SK-N-SH (cell line): ENCODE measurements around the gene PPID. TPM values are rescaled to one million over a fixed set of nuclear protein-coding genes. Genes with fewer than 3 reads are reported as not detected.

ENCODE experiments used
- CTCF ChIA-PET: fragments of 300-600, 350-600 bp; formaldehyde crosslinking; extraction: SDS; loops from one replicate; lab custom pipeline; 2021; lab: Yijun Ruan, JAX
- POLR2A ChIA-PET: fragments of 350-600 bp; sonication (Branson Sonifier 250); formaldehyde crosslinking; extraction: SDS; loops from one replicate; lab custom pipeline; 2020; ENCODE audit warnings: antibody characterized with exemption, inconsistent platforms; lab: Yijun Ruan, JAX
- DNase-seq: peaks from one replicate; pipeline ENCODE4 v3.0.0; 2012
- H2AFZ ChIP-seq: fragments of 200-600 bp; sonication (generic); 2 replicates; pipeline ENCODE4 v1.8.1; 2016; ENCODE audit warnings: antibody characterized with exemption, mild to moderate bottlenecking, low read depth
- H3F3A ChIP-seq: fragments of 200-600 bp; sonication (generic); replicated peaks from 2 replicates; pipeline ENCODE3; 2016; ENCODE audit warnings: antibody characterized with exemption, mild to moderate bottlenecking; ENCODE audit not compliant: insufficient read depth
- H3K27ac ChIP-seq, 2 experiments: fragments of 200-500 bp in 1 of 2; fragments of 200-600 bp in 1 of 2; sonication (Bioruptor generic) in 1 of 2; sonication (generic), shearing (Covaris generic) in 1 of 2; 2 replicates each; pipeline versions ENCODE4 v1.5.1 to v1.6.1; 2014 to 2016; ENCODE audit warnings: low read depth in 2 of 2, inconsistent platforms in 1 of 2, low read length in 1 of 2, mild to moderate bottlenecking in 1 of 2, mixed read lengths in 1 of 2
- H3K27me3 ChIP-seq: fragments of 200-600 bp; sonication (generic), shearing (Covaris generic); 2 replicates; pipeline ENCODE4 v1.6.1; 2016; ENCODE audit warnings: mixed run types; ENCODE audit not compliant: insufficient read depth
- H3K36me3 ChIP-seq, 2 experiments: fragments of 200-500 bp in 1 of 2; fragments of 200-600 bp in 1 of 2; sonication (Bioruptor generic) in 1 of 2; sonication (generic) in 1 of 2; replicated peaks in 1 of 2; 2 replicates each; pipeline versions ENCODE3 to v1.5.1; 2014 to 2016; ENCODE audit warnings: low read length in 1 of 2, mild to moderate bottlenecking in 1 of 2; ENCODE audit not compliant: insufficient read depth in 2 of 2, control insufficient read depth in 1 of 2
- H3K4me1 ChIP-seq, 2 experiments: fragments of 200-500 bp in 1 of 2; fragments of 200-600 bp in 1 of 2; sonication (Bioruptor generic) in 1 of 2; sonication (generic), shearing (Covaris generic) in 1 of 2; 2 replicates each; pipeline versions ENCODE4 v1.5.1 to v1.6.1; 2014 to 2016; ENCODE audit warnings: low read depth in 1 of 2, low read length in 1 of 2, mixed run types in 1 of 2; ENCODE audit not compliant: insufficient read depth in 2 of 2, control insufficient read depth in 1 of 2
- H3K4me2 ChIP-seq: fragments of 200-600 bp; sonication (generic), shearing (Covaris generic); 2 replicates; pipeline ENCODE4 v1.6.1; 2017; ENCODE audit warnings: mixed run types
- H3K4me3 ChIP-seq, 2 experiments: fragments of 200-500 bp in 1 of 2; fragments of 200-600 bp in 1 of 2; sonication (Bioruptor generic) in 1 of 2; sonication (generic), shearing (Covaris generic) in 1 of 2; 2 replicates each; pipeline versions ENCODE4 v1.5.1 to v1.8.1; 2014 to 2016; ENCODE audit warnings: low read depth in 2 of 2, inconsistent platforms in 1 of 2, low read length in 1 of 2, mild to moderate bottlenecking in 1 of 2, mixed read lengths in 1 of 2, moderate library complexity in 1 of 2
- H3K79me2 ChIP-seq: fragments of 200-600 bp; sonication (generic); 2 replicates; pipeline ENCODE4 v1.8.1; 2017; ENCODE audit warnings: mild to moderate bottlenecking; ENCODE audit not compliant: insufficient read depth
- H3K9ac ChIP-seq: fragments of 200-600 bp; sonication (generic); 2 replicates; pipeline ENCODE4 v1.6.1; 2017; ENCODE audit warnings: mixed run types
- H3K9me2 ChIP-seq: fragments of 200-600 bp; sonication (generic); 2 replicates; pipeline ENCODE4 v1.6.1; 2017; ENCODE audit warnings: mixed run types
- H3K9me3 ChIP-seq: fragments of 200-600 bp; sonication (generic); 2 replicates; pipeline ENCODE4 v1.6.1; 2017; ENCODE audit warnings: mixed run types, mild to moderate bottlenecking, moderate library complexity
- H4K20me1 ChIP-seq: fragments of 200-600 bp; sonication (generic); 2 replicates; pipeline ENCODE4 v1.6.1; 2017; ENCODE audit warnings: mild to moderate bottlenecking, mixed run types; ENCODE audit not compliant: insufficient read depth
- CHD2 ChIP-seq: fragments of 150-350 bp; IDR thresholded peaks from 2 replicates; pipeline ENCODE4 v1.6.1; 2018; ENCODE audit warnings: low read length; ENCODE audit not compliant: partially characterized antibody
- FOSL2 ChIP-seq: IDR thresholded peaks from 2 replicates; pipeline ENCODE4 v1.4.0; 2012; ENCODE audit warnings: low read depth, mild to moderate bottlenecking, moderate library complexity, borderline replicate concordance
- GATA2 ChIP-seq: sonication (generic); formaldehyde crosslinking; IDR thresholded peaks from 2 replicates; pipeline ENCODE4 v1.5.0; 2020; ENCODE audit warnings: mild to moderate bottlenecking, missing genetic modification reagents
- JUND ChIP-seq: IDR thresholded peaks from 2 replicates; pipeline ENCODE4 v1.4.0; 2012
- MEF2A ChIP-seq: IDR thresholded peaks from 2 replicates; pipeline ENCODE4 v1.4.0; 2012; ENCODE audit warnings: low read depth, borderline replicate concordance
- NRF1 ChIP-seq: IDR thresholded peaks from 2 replicates; pipeline ENCODE4 v1.6.1; 2012; ENCODE audit warnings: low read depth, mild to moderate bottlenecking, low read length
- POLR2AphosphoS5 ChIP-seq: IDR thresholded peaks from 2 replicates; pipeline ENCODE4 v1.6.1; 2012; ENCODE audit warnings: low read depth, low read length
- RCOR1 ChIP-seq: fragments of 150-350 bp; IDR thresholded peaks from 2 replicates; pipeline ENCODE4 v1.6.1; 2017; ENCODE audit warnings: antibody characterized with exemption, low read length
- RFX5 ChIP-seq: IDR thresholded peaks from 2 replicates; pipeline ENCODE4 v1.6.1; 2012; ENCODE audit warnings: mild to moderate bottlenecking, improper control_type of control experiment, low read length
- SIN3A ChIP-seq: IDR thresholded peaks from 2 replicates; pipeline ENCODE4 v1.6.1; 2012; ENCODE audit warnings: low read depth, mild to moderate bottlenecking, low read length, moderate library complexity, borderline replicate concordance
- SMC3 ChIP-seq: IDR thresholded peaks from 2 replicates; pipeline ENCODE4 v1.6.1; 2012; ENCODE audit warnings: low read depth, low read length, improper control_type of control experiment
- TCF12 ChIP-seq: IDR thresholded peaks from 2 replicates; pipeline ENCODE4 v1.4.0; 2012
- TEAD4 ChIP-seq: IDR thresholded peaks from 2 replicates; pipeline ENCODE4 v1.4.0; 2012; ENCODE audit warnings: mild to moderate bottlenecking, borderline replicate concordance; ENCODE audit not compliant: insufficient read depth
- WGBS: methylation state at CpG from one replicate; pipeline ENCODE4 v1.1.6; 2017; ENCODE audit warnings: low lambda C conversion rate; 5-methylcytosine and 5-hydroxymethylcytosine counted together
- polyA plus RNA-seq, 3 experiments: library from polyadenylated mRNA; depleted of rRNA; stranded (reverse); fragments of >200 nt; gene quantifications; 2 replicates each; pipeline ENCODE4 v1.2.3, GENCODE V29; 2012
- TF ChIP-seq, protein P1 (sequence below): fragments of 150-350 bp; IDR thresholded peaks from 2 replicates; pipeline ENCODE4 v1.6.1; 2017; ENCODE audit warnings: antibody characterized with exemption, low read length, low read depth, borderline replicate concordance
- TF ChIP-seq, protein P2 (sequence below): IDR thresholded peaks from 2 replicates; pipeline ENCODE4 v1.6.1; 2012; ENCODE audit warnings: mild to moderate bottlenecking, low read depth, low read length, moderate library complexity

Gene PPID
- polyA plus RNA-seq, 1 of the 3 experiments (the other 2 are of a cell fraction), result 20.2 TPM

DNA sequence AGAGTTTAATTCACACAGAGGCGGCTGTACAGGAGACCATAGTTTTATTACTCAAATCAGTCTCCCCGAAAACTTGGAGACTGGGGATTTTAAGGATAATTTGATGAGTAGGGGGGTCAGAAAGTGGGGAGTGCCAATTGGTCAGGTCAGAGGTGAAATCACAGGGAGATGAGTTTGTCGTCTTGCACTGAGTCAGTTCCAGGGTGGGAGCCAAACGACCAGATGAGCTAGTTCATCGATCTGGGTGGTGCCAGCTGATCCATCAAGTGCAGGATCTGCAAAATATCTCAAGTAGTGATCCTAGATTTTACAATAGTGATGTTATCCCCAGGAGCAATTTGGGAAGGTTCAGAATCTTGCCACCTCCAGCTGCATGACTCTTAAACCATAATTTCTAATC, 47.1 kb downstream of the PPID start:
- 69% methylated on average over 5 of the region's 5 CpGs for WGBS
- Histone ChIP-seq H3K9ac (no peak overlapping the region), H3K36me3 (no peaks in the 10 kb centered on the region), H3K4me3 (no peak overlapping the region), H3K4me2 (no peak overlapping the region), H3K79me2 (peaks cover 11% of the 10 kb centered on the region; the same call in 1 of the 2 replicates), H3K4me1 (peaks cover 0 to 7% of the 10 kb centered on the region in 2 experiments; a peak in 2 of 4 replicates), H3F3A (peaks cover 1% of the 10 kb centered on the region), H4K20me1 (no peaks in the 10 kb centered on the region), H3K9me2 (no peaks in the 10 kb centered on the region), H3K9me3 (no peaks in the 10 kb centered on the region), H2AFZ (no peak overlapping the region), H3K27me3 (no peaks in the 10 kb centered on the region), H3K27ac (no peak overlapping the region)
- no peak for DNase-seq
- ChIA-PET POLR2A (no interaction called here), CTCF (no interaction called here)
- no peak for TF ChIP-seq GATA2 (CRISPR knock-in tag)
- no peak for TF ChIP-seq CHD2
- no peak for TF ChIP-seq JUND
- no peak for TF ChIP-seq TEAD4
- TF ChIP-seq NRF1, result no peak
- TF ChIP-seq POLR2AphosphoS5, result no peak
- TF ChIP-seq MEF2A, result no peak
- no peak for TF ChIP-seq TCF12
- no peak for TF ChIP-seq SMC3
- TF ChIP-seq, protein P1, sequence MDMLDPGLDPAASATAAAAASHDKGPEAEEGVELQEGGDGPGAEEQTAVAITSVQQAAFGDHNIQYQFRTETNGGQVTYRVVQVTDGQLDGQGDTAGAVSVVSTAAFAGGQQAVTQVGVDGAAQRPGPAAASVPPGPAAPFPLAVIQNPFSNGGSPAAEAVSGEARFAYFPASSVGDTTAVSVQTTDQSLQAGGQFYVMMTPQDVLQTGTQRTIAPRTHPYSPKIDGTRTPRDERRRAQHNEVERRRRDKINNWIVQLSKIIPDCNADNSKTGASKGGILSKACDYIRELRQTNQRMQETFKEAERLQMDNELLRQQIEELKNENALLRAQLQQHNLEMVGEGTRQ, result no peak

- Histone ChIP-seq H3K4me3 (no peak overlapping the region), H3K4me2 (no peak overlapping the region), H3K27me3 (no peaks in the 10 kb centered on the region), H4K20me1 (peaks cover 13% of the 10 kb centered on the region; the same call in 1 of the 2 replicates), H3F3A (peaks cover 11% of the 10 kb centered on the region), H3K4me1 (peaks cover 14 to 16% of the 10 kb centered on the region in 2 experiments; a peak in 3 of 4 replicates), H3K9ac (no peak overlapping the region), H3K79me2 (peaks cover 36% of the 10 kb centered on the region), H3K36me3 (peaks cover 8 to 10% of the 10 kb centered on the region in 2 experiments), H2AFZ (no peak overlapping the region), H3K9me3 (no peaks in the 10 kb centered on the region), H3K9me2 (no peaks in the 10 kb centered on the region), H3K27ac (no peak overlapping the region)
- no peak for DNase-seq
- ChIA-PET POLR2A (no interaction called here), CTCF (interaction anchor here (0.7 to 1.2 kb wide), 2 partner anchors 31 to 51 kb away, joined by 3 to 5 read pairs; no protein-coding TSS in a partner anchor)
- 62% methylated on average over 3 of the region's 3 CpGs for WGBS
- TF ChIP-seq CHD2 (no peak), TCF12 (no peak), NRF1 (no peak), FOSL2 (no peak), RCOR1 (no peak), SIN3A (no peak), RFX5 (no peak)
- TF ChIP-seq, protein P2, sequence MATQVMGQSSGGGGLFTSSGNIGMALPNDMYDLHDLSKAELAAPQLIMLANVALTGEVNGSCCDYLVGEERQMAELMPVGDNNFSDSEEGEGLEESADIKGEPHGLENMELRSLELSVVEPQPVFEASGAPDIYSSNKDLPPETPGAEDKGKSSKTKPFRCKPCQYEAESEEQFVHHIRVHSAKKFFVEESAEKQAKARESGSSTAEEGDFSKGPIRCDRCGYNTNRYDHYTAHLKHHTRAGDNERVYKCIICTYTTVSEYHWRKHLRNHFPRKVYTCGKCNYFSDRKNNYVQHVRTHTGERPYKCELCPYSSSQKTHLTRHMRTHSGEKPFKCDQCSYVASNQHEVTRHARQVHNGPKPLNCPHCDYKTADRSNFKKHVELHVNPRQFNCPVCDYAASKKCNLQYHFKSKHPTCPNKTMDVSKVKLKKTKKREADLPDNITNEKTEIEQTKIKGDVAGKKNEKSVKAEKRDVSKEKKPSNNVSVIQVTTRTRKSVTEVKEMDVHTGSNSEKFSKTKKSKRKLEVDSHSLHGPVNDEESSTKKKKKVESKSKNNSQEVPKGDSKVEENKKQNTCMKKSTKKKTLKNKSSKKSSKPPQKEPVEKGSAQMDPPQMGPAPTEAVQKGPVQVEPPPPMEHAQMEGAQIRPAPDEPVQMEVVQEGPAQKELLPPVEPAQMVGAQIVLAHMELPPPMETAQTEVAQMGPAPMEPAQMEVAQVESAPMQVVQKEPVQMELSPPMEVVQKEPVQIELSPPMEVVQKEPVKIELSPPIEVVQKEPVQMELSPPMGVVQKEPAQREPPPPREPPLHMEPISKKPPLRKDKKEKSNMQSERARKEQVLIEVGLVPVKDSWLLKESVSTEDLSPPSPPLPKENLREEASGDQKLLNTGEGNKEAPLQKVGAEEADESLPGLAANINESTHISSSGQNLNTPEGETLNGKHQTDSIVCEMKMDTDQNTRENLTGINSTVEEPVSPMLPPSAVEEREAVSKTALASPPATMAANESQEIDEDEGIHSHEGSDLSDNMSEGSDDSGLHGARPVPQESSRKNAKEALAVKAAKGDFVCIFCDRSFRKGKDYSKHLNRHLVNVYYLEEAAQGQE, result no peak
These were observed 49.6 kb downstream of the PPID start for GRCh38 chr4:158673633-158674032.
